ENCODE results near the gene ADCY9. TPM values are rescaled to one million over a fixed set of nuclear protein-coding genes. Genes with fewer than 3 reads are reported as not detected.

ADCY9 gene
- total and polyA plus RNA-seq, 7 experiments from 2014 or later: 0.46 to 14.3 (median 4.2) TPM

- H3K27ac Mint-ChIP-seq: no peak overlapping the region
- H3K36me3 ChIP-seq (ENCODE audit: control insufficient read depth in 2 of 3, insufficient read depth in 3 of 3, low read length in 3 of 3): no peaks in the 10 kb centered on the region
- POLR2A ChIA-PET: interaction anchor here (0.5 to 1.1 kb wide), 2 partner anchors 14 to 93 kb away, joined by 3 read pairs; no protein-coding TSS in a partner anchor
- no peak overlapping the region for H3K4me3 ChIP-seq (ENCODE audit: low read length)
- H3K27me3 ChIP-seq (ENCODE audit: control insufficient read depth in 2 of 2, insufficient read depth in 2 of 2, low read length in 2 of 2): no peaks in the 10 kb centered on the region
- peaks cover 6 to 32% (median 17%) of the 10 kb centered on the region in 7 donors for H3K4me1 Mint-ChIP-seq
- H3K27me3 Mint-ChIP-seq: no peaks in the 10 kb centered on the region
- H3K27ac ChIP-seq (ENCODE audit: low read depth, low read length): no peak overlapping the region
- CTCF ChIA-PET: interaction anchor here (0.6 kb wide), 1 partner anchor 17 kb away, joined by 3 read pairs; no protein-coding TSS in a partner anchor
- H3K4me3 Mint-ChIP-seq: no peak overlapping the region
- ATAC-seq (no peak), DNase-seq (no peak)
- H3K9me3 Mint-ChIP-seq: peaks cover 0 to 59% (median 31%) of the 10 kb centered on the region in 11 donors
- peaks cover 4 to 50% (median 26%) of the 10 kb centered on the region in 5 donors for H3K36me3 Mint-ChIP-seq
- intact Hi-C loops (cut with micrococcal nuclease): no loop called here
- H3K4me1 ChIP-seq (ENCODE audit: control insufficient read depth in 2 of 2, insufficient read depth in 2 of 2, low read length in 2 of 2): peaks cover 0 to 15% of the 10 kb centered on the region in 2 donors
- peaks cover 0 to 26% (median 0%) of the 10 kb centered on the region in 3 experiments for H3K9me3 ChIP-seq (ENCODE audit: control insufficient read depth in 2 of 3, low read length in 3 of 3)
These were observed 55.4 kb downstream of the ADCY9 start for GRCh38 chr16:4060823-4061222.

- ChIA-PET POLR2A (interaction anchor here (1.5 kb wide), 1 partner anchor 10 kb away, joined by 3 read pairs; no protein-coding TSS in a partner anchor), CTCF (no interaction called here)
- Mint-ChIP-seq H3K4me3 (peak overlapping the region in 2 of 10 donors; percentile 19 to 62), H3K9me3 (peaks cover 0 to 59% (median 31%) of the 10 kb centered on the region in 11 donors), H3K4me1 (peaks cover 6 to 28% (median 14%) of the 10 kb centered on the region in 7 donors), H3K27ac (peak overlapping the region in 1 of 9 donors; percentile 72), H3K36me3 (peaks cover 4 to 47% (median 26%) of the 10 kb centered on the region in 5 donors), H3K27me3 (no peaks in the 10 kb centered on the region)
- H3K36me3 ChIP-seq (ENCODE audit: control insufficient read depth in 2 of 3, insufficient read depth in 3 of 3, low read length in 3 of 3): no peaks in the 10 kb centered on the region
- intact Hi-C loops (cut with micrococcal nuclease): no loop called here
- peaks cover 0 to 15% of the 10 kb centered on the region in 2 donors for H3K4me1 ChIP-seq (ENCODE audit: control insufficient read depth in 2 of 2, insufficient read depth in 2 of 2, low read length in 2 of 2)
- H3K27me3 ChIP-seq (ENCODE audit: control insufficient read depth in 2 of 2, insufficient read depth in 2 of 2, low read length in 2 of 2): no peaks in the 10 kb centered on the region
- DNase-seq: no peak
- no peak overlapping the region for H3K27ac ChIP-seq (ENCODE audit: low read depth, low read length)
- no peak overlapping the region for H3K4me3 ChIP-seq (ENCODE audit: low read length)
- peak; percentile 76 for ATAC-seq
- peaks cover 0 to 26% (median 0%) of the 10 kb centered on the region in 3 experiments for H3K9me3 ChIP-seq (ENCODE audit: control insufficient read depth in 2 of 3, low read length in 3 of 3)
These were observed 56.2 kb downstream of the ADCY9 start for GRCh38 chr16:4060009-4060408.

GRCh38 chr16:4058386-4058785 is 57.9 kb downstream of the ADCY9 start:
- H3K4me3 ChIP-seq (ENCODE audit: low read length): no peak overlapping the region
- Mint-ChIP-seq H3K27ac (peak overlapping the region in 1 of 9 donors; percentile 33), H3K4me3 (no peak overlapping the region), H3K4me1 (peaks cover 5 to 21% (median 10%) of the 10 kb centered on the region in 7 donors), H3K9me3 (peaks cover 0 to 52% (median 25%) of the 10 kb centered on the region in 11 donors), H3K36me3 (peaks cover 4 to 41% (median 21%) of the 10 kb centered on the region in 5 donors), H3K27me3 (no peaks in the 10 kb centered on the region)
- no peak overlapping the region for H3K27ac ChIP-seq (ENCODE audit: low read depth, low read length)
- no peaks in the 10 kb centered on the region for H3K36me3 ChIP-seq (ENCODE audit: control insufficient read depth in 2 of 3, insufficient read depth in 3 of 3, low read length in 3 of 3)
- no peak for DNase-seq
- ChIA-PET CTCF (no interaction called here), POLR2A (interaction anchor here (0.6 kb wide), 1 partner anchor 28 kb away, joined by 3 read pairs; no protein-coding TSS in a partner anchor)
- H3K9me3 ChIP-seq (ENCODE audit: control insufficient read depth in 2 of 3, low read length in 3 of 3): peaks cover 0 to 26% (median 0%) of the 10 kb centered on the region in 3 experiments
- intact Hi-C loops (cut with micrococcal nuclease): no loop called here
- no peak for ATAC-seq
- H3K4me1 ChIP-seq (ENCODE audit: control insufficient read depth in 2 of 2, insufficient read depth in 2 of 2, low read length in 2 of 2): peaks cover 0 to 15% of the 10 kb centered on the region in 2 donors
- no peaks in the 10 kb centered on the region for H3K27me3 ChIP-seq (ENCODE audit: control insufficient read depth in 2 of 2, insufficient read depth in 2 of 2, low read length in 2 of 2)

DNA sequence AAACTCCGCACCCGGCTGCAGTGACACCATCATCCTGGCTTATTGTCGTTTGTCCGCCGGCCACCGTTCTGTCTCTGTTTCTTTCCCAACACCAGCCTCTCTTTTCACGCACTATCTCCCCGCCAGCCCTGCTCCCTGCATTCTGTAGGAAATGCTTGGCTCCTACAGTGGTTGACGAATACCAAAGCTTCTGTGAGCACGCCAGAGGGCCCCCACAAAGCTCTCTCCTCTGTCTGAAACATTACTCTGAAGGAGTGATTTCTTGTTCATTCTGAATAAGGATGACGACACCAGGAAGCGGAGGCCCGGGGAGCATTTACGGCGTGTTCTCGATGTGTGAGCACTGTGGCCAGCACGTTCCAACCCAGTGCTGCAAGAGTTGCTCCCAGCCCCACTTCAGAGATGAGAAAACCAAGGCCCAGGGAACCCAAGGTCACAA is 58.8 kb downstream of the ADCY9 start:
- Histone ChIP-seq H3K9me3 (ENCODE audit: control insufficient read depth in 2 of 3, low read length in 3 of 3) (peaks cover 0 to 25% (median 0%) of the 10 kb centered on the region in 3 experiments), H3K27me3 (ENCODE audit: control insufficient read depth in 2 of 2, insufficient read depth in 2 of 2, low read length in 2 of 2) (no peaks in the 10 kb centered on the region), H3K4me3 (ENCODE audit: low read length) (no peak overlapping the region), H3K4me1 (ENCODE audit: control insufficient read depth in 2 of 2, insufficient read depth in 2 of 2, low read length in 2 of 2) (peaks cover 0 to 15% of the 10 kb centered on the region in 2 donors), H3K36me3 (ENCODE audit: control insufficient read depth in 2 of 3, insufficient read depth in 3 of 3, low read length in 3 of 3) (no peaks in the 10 kb centered on the region), H3K27ac (ENCODE audit: low read depth, low read length) (no peak overlapping the region)
- POLR2A ChIA-PET: no interaction called here
- intact Hi-C loops (cut with micrococcal nuclease): no loop called here
- Mint-ChIP-seq H3K4me1 (peaks cover 5 to 28% (median 15%) of the 10 kb centered on the region in 7 donors), H3K27me3 (no peaks in the 10 kb centered on the region), H3K27ac (no peak overlapping the region), H3K4me3 (no peak overlapping the region), H3K36me3 (peaks cover 4 to 34% (median 19%) of the 10 kb centered on the region in 5 donors), H3K9me3 (peaks cover 0 to 42% (median 18%) of the 10 kb centered on the region in 11 donors)
- ATAC-seq: no peak
- CTCF ChIA-PET: no interaction called here
- DNase-seq: no peak

DNA sequence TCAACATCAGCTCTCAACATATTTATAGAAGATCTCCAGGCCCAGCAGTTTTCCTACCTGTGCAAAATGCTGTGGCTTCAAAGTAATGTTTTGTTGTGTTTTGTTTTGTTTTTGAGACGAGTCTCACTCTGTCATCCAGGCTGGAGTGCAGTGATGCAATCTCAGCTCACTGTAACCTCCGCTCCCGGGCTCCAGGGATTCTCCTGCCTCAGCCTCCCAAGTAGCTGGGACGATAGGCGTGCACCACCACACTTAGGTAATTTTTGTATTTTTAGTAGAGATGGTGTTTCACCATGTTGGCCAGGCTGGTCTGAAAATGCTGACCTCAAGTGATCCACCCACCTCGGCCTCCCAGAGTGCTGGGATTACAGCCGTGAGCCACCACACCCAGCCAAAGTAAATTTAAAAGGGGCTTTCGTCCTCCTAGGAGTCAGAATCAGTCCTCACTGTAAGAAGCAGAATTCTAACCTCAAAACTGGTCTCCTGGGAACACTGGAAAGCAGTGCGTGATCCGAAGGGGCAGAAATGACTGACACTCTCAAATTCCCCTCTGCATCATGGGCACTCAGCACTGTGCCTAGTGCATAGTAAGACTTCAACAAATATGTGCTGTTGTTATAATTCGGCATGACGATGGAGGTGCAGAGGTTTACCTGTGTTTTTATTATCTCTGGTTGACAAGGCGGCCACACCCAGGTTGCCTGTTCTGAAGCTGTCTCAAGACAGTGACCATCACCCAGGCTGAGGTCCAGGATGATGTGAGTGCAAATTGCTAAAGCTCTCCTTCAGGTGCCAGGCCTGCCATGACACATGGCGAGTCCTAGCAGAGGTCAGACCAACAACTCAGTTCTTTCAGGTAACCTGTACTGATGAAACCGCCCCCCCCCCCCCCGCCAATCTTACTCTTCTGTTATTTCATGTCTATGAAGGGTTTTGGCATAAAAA is 59.8 kb downstream of the ADCY9 start:
- ATAC-seq (no peak), DNase-seq (no peak)
- ChIA-PET CTCF (no interaction called here), POLR2A (no interaction called here)
- H3K36me3 Mint-ChIP-seq: peaks cover 4 to 24% (median 14%) of the 10 kb centered on the region in 5 donors
- intact Hi-C loops (cut with micrococcal nuclease): no loop called here
- no peak overlapping the region for H3K27ac Mint-ChIP-seq
- no peaks in the 10 kb centered on the region for H3K27me3 ChIP-seq (ENCODE audit: control insufficient read depth in 2 of 2, insufficient read depth in 2 of 2, low read length in 2 of 2)
- no peaks in the 10 kb centered on the region for H3K36me3 ChIP-seq (ENCODE audit: control insufficient read depth in 2 of 3, insufficient read depth in 3 of 3, low read length in 3 of 3)
- H3K4me3 ChIP-seq (ENCODE audit: low read length): no peak overlapping the region
- H3K27me3 Mint-ChIP-seq: no peaks in the 10 kb centered on the region
- peaks cover 0 to 15% of the 10 kb centered on the region in 2 donors for H3K4me1 ChIP-seq (ENCODE audit: control insufficient read depth in 2 of 2, insufficient read depth in 2 of 2, low read length in 2 of 2)
- peaks cover 6 to 28% (median 15%) of the 10 kb centered on the region in 7 donors for H3K4me1 Mint-ChIP-seq
- H3K4me3 Mint-ChIP-seq: no peak overlapping the region
- no peak overlapping the region for H3K27ac ChIP-seq (ENCODE audit: low read depth, low read length)
- H3K9me3 ChIP-seq (ENCODE audit: control insufficient read depth in 2 of 3, low read length in 3 of 3): peaks cover 0 to 16% (median 0%) of the 10 kb centered on the region in 3 experiments
- H3K9me3 Mint-ChIP-seq: peaks cover 0 to 32% (median 13%) of the 10 kb centered on the region in 11 donors

DNA sequence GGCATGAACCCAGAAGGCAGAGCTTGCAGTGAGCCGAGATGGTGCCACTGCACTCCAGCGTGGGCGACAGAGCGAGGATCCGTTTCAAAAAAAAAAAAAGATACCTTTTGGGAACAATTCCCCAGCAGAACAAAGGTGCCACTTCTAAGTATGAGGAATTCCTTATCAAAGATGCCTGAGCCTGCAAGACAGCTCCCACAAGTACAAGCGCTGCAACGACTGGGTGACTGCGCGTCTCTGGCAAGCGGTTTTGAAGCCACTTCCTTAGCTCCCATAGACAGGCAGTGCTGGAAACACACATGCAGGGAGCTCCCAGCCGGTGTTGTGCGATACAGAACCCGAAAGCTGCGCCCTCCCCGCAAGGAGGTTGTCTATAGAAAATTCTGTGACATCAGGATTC is 60.5 kb downstream of the ADCY9 start:
- H3K4me1 Mint-ChIP-seq: peaks cover 6 to 28% (median 15%) of the 10 kb centered on the region in 7 donors

More for the DNA sequence above, 60.5 kb downstream of the ADCY9 start:
- POLR2A ChIA-PET: no interaction called here
- CTCF ChIA-PET: no interaction called here
- H3K4me1 ChIP-seq (ENCODE audit: control insufficient read depth in 2 of 2, insufficient read depth in 2 of 2, low read length in 2 of 2): peaks cover 0 to 15% of the 10 kb centered on the region in 2 donors
- H3K36me3 Mint-ChIP-seq: peaks cover 4 to 18% (median 7%) of the 10 kb centered on the region in 5 donors
- no peak overlapping the region for H3K4me3 Mint-ChIP-seq
- H3K27me3 Mint-ChIP-seq: no peaks in the 10 kb centered on the region
- peaks cover 0 to 25% (median 8%) of the 10 kb centered on the region in 11 donors for H3K9me3 Mint-ChIP-seq
- no peak for ATAC-seq
- H3K27me3 ChIP-seq (ENCODE audit: control insufficient read depth in 2 of 2, insufficient read depth in 2 of 2, low read length in 2 of 2): no peaks in the 10 kb centered on the region
- no peak overlapping the region for H3K27ac Mint-ChIP-seq
- no peak for DNase-seq
- no peak overlapping the region for H3K27ac ChIP-seq (ENCODE audit: low read depth, low read length)
- H3K4me3 ChIP-seq (ENCODE audit: low read length): no peak overlapping the region
- H3K36me3 ChIP-seq (ENCODE audit: control insufficient read depth in 2 of 3, insufficient read depth in 3 of 3, low read length in 3 of 3): no peaks in the 10 kb centered on the region
- intact Hi-C loops (cut with micrococcal nuclease): no loop called here
- peaks cover 0 to 9% (median 0%) of the 10 kb centered on the region in 3 experiments for H3K9me3 ChIP-seq (ENCODE audit: control insufficient read depth in 2 of 3, low read length in 3 of 3)
